ENCODE data around the gene PUS10.
"Not testable (repeated sequence)": the region's sequence is repeated elsewhere in the genome, so short reads cannot be mapped to it uniquely, and the experiment has no call there.

PUS10 gene, protein sequence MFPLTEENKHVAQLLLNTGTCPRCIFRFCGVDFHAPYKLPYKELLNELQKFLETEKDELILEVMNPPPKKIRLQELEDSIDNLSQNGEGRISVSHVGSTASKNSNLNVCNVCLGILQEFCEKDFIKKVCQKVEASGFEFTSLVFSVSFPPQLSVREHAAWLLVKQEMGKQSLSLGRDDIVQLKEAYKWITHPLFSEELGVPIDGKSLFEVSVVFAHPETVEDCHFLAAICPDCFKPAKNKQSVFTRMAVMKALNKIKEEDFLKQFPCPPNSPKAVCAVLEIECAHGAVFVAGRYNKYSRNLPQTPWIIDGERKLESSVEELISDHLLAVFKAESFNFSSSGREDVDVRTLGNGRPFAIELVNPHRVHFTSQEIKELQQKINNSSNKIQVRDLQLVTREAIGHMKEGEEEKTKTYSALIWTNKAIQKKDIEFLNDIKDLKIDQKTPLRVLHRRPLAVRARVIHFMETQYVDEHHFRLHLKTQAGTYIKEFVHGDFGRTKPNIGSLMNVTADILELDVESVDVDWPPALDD

DNA sequence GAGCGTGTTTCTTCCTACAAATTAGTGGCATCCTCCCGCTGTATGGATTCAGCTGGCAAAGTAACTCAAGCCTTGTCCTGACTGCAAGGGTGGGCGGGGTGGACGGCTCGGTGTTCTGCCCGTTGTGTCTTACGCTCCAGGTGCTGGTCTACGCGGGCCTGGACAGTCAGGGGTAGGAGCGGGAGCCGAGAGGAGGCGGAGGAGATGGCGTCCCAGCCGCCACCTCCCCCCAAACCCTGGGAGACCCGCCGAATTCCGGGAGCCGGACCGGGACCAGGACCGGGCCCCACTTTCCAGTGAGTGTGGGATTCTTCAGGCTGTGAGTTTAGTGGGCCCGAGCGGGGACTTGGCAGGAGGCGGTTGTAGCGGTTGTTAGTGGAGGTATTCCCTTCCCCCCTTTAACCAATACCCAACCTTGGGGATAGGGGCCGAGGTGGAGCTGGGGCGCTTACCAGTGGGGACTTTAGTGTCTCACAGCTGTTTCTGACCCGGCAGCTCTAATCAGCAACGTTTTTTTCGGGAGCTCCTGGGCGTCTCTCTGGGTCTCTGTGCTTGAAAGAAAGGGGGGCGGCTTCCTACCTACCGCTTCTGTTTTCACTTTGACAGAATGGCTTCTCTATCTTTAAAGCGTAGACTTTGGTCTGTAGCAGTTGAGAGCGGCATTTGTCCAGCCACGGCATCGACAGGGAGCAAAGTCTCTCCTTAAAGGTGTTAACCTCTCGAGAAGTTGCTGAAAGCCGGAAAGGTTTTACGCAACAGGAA, at the start of gene PUS10, which contains the start of gene PEX13:
PUS10 (minus strand) TSS at position 700 of the 762 bp plus-strand sequence. CDS start 6,365 bp downstream, outside the sequence.
PEX13 (plus strand) TSS at position 165 of the 762 bp plus-strand sequence; CDS start at position 205, 40 bp downstream.
- DNase-seq (ENCODE audit: low spot score), result peak; percentile 57

DNA sequence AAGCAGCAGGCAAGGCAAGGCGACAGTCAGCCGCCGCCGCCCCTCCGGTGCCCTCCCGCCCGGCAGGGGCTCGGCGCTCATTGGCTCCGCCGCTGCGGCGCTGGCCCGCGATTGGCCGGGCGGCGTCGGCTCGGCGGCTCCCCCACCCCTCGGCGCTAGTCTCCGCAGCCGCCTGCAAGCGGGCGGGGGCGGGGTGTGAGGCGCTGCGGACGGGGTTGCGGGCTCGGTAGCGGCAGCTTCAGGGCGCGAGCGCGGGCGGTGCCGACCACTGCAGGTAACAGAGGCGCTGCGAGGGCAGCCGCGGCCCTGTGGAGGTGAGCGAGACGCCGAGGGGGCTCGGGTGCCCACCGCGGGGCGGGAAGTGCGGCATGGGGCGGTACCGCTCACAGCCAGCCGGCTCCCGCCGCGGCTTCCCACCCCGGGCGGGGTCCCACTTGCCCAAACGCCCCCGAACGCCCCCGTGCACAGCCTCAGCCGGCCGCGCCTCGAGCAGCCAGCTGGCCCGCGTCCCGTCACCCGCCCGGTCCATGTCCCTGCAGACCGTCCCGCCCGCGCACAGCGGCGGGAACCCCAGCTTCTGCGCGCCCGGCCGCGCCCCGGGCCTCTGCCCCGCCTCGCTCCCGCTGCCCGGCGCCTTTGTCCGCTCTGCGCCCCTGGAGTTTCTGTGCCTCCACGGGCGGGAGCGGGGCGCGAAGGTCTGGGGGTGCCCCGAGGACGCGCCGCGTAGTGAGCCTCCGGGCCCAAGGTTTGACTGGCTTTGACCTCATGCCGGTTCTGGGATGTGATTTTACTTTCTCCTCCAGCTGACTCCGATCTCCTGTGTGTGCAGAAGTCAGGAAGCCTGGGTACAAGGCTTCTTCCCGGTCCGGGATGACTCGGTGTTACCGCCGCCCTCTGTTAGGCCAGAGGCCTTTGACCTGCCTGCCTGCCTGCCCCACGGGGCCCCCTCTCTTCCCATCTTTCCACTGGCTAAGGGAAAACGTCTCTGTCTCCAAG, 48.0 kb upstream of the PUS10 start, which contains the start of gene SANBR:
SANBR (plus strand) TSS at position 158 of the 996 bp plus-strand sequence. CDS start 4,480 bp downstream, outside the sequence.
- peak; percentile 82 for DNase-seq (ENCODE audit: low spot score)

DNA sequence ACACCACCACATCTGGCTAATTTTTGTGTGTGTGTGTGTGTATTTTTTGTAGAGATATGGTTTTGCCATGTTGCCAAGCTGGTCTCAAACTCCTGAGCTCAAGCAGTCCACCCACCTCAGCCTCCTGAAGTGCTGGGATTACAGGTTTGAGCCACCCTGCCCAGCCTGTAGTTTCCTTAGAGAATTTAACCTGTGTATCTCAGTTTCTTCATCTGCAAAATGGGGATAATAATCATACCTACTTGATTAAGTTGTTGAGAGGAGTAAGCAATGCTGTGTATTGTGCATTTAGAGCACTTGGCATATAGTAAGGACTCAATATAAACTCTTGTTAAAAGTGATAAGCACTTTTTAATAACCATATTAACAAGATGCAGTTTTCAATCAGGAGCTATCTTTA, 41.3 kb upstream of the PUS10 start:
- no peak for DNase-seq (ENCODE audit: low spot score)

DNA sequence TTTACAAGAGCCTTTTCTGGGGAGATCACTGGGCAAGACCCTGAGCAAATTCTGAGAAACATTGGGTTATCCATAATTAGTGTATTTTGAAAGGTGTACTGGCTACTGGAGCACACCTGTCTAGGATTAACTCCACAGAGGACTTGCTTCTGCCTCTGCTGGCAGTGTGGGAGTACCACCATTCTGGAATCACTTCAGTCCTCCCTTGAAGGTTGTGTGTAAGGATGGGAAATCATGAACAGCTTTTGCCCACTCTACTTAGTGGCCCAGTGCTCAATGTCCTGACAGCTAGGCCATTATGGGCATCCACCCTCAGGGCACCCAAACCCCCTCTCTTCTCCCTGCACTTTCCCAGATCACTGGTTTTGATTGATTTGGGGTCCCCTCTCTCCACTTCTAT, 39.5 kb upstream of the PUS10 start:
- no peak for DNase-seq (ENCODE audit: low spot score)

DNA sequence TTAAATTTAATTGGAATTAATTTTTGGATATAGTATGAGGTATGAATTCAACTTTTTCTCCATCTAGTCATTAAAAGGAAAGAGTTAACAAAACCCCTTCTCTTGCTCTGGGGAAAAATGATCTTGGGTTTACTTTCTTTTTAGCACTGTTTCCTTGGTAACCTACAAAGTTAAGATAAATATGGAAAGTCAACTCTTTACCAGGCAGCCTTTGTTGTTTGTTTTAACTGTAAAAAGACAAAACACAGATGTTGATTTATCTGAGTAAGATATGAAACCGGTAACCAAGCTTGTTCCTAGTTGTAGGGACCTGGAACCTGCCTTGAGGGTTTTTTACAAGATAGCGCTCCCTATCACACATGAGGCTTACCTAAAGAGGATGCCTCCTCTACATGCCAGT, 37.5 kb upstream of the PUS10 start:
- no peak for DNase-seq (ENCODE audit: low spot score)

DNA sequence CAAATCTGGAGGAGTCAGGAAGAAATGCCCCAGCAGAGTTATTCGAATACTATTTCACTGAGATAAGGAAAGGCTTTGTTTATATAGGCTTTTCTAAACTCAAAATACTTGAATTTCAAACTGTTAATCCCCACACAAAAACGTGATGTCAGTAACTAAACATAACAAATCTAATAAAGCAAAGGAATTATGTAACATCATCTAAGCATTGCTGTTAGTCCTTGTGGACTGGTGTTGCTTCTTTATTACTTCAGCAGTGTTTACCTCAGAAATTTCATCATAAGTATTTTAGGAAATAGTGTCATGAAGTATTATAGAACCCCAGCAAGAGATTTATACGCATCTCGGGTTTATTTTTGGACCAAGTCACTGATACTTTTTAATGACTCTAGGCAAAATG, 27.9 kb upstream of the PUS10 start:
- no peak for DNase-seq (ENCODE audit: low spot score)

DNA sequence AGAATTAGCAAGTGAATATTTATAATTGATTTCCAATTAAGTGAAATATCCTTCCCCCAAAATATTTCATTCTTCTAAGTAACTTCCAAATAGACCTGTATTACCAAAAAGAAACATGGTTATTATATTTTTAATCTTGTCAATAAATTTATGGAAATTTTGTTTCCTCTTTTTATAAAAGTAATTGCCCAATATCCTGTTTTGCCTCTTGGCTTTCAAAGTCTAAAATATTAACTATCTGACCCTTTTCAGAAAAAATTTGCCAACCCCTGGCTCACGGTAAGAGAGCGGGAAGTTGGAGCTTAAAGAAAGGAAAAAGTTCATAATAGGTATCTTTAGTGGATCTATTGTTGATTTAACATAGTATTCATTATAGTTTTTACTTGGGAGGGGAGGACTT, 27.2 kb upstream of the PUS10 start:
- DNase-seq (ENCODE audit: low spot score), result no peak

DNA sequence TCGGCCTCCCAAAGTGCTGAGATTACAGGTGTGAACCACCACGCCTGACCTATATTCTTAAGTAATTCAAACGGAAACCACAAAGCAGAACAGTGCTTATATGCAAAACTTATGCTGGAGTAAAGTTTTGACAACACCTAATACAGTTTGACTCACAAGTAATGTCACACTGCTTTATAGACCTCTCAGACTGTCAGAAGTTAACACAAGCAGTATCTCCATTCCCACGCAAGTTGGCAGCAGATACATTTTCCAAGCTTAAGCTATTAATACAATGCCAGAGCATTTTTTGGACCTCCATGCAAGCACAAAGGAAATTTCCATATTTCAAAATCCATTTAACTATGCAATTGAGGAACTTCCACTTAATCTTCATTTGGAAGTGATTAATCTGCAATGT, 26.6 kb upstream of the PUS10 start:
- DNase-seq (ENCODE audit: low spot score), result peak; percentile 1

DNA sequence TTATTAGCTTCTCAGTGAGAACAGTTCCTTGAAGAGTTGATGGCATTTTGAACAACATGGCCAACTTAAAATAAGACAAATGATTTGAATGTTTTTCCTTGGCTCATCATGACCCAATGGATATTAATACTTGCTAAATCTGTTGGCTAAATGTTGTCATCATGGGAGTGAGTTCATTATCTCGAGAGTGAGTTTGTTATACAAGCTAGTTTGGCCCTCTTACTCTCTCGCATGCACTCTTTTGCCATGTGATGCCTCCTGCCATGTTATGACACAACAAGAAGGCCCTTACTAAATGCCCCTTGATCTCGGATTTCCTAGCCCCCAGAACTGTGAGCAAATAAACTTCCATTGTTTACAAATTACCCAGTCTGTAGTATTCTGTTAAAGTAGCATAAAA, 24.8 kb upstream of the PUS10 start:
- no peak for DNase-seq (ENCODE audit: low spot score)

DNA sequence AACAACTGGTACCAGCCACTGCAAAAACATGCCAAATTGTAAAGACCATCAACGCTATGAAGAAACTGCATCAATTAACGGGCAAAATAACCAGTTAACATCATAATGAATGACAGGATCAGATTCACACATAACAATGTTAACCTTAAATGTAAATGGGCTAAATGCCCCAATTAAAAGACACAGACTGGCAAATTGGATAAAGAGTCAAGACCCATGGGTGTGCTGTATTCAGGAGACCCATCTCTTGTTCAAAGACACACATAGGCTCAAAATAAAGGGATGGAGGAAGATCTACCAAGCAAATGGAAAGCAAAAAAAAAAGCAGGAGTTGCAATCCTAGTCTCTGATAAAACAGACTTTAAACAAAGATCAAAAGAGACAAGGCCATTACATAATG, 18.6 kb upstream of the PUS10 start:
- DNase-seq (ENCODE audit: low spot score), result not testable (repeated sequence)

DNA sequence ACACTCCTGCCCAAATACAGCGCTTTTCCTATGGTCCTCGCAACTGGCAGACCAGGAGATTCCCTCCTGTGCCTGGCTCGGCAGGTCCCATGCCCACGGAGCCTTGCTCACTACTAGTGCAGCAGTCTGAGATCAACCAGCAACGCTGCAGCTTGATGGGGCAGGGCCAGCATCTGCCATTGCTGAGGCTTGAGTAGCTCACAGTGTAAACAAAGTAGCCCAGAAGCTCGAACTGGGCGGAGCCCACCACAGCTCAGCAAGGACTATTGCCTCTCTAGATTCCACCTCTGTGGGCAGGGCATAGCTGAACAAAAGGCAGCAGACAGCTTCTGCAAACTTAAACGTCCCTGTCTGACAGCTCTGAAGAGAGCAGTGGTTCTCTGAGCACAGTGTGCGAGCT, 16.5 kb upstream of the PUS10 start:
- DNase-seq (ENCODE audit: low spot score), result not testable (repeated sequence)

DNA sequence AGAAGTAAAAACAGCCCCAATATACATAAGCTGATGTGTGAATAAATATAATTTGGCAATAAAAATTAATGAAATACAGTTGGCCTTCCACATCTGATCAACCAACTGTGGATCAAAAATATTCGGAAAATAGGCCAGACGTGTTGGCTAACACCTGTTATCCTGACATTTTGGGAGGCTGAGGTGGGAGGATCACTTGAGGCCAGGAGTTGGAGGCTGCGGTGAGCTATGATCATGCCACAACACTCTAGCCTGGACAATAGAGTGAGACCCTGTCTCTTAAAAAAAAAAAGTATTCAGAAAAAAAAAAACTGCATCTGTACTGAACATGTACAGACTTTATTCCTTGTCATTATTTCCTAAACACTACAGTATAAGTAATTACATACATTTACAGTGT, 11.5 kb upstream of the PUS10 start:
- DNase-seq (ENCODE audit: low spot score), result no peak

DNA sequence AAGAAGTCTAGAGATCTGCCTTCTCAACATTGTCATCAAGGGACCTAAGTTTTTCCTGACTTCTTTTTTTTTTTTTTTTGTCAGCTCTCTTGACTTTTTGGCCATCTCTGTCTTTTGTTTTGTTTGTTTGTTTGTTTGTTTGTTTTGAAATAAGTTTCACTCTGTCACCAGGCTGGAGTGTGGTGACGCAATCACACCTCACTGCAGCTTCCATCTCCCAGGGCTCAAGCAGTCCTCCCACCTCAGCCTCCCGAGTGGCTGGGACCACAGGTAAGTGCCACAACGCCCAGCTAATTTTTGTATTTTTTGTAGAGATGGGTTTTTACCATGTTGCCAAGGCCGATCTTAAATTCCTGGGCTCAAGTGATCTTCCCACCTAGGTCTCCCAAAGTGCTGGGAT, 5.6 kb upstream of the PUS10 start:
- DNase-seq (ENCODE audit: low spot score), result no peak

DNA sequence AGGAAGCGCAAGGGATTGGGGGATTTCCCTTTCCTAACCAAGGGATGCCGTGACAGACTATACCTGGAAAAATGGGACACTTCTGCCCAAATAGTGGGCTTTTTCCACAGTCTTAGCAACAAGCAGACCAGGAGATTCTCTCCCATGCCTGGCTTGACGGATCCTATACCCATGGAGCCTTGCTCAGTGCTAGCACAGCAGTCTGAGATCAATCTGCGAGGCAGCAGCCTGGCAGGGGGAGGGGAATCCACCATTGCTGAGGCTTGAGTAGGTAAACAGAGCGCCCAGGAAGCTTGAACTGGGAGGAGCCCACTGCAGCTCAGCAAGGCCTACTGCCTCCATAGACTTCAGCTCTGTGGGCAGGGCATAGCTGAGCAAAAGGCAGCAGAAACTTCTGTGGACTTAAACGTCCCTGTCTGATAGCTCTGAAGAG, 3.2 kb upstream of the PUS10 start:
- no peak for DNase-seq (ENCODE audit: low spot score)

DNA sequence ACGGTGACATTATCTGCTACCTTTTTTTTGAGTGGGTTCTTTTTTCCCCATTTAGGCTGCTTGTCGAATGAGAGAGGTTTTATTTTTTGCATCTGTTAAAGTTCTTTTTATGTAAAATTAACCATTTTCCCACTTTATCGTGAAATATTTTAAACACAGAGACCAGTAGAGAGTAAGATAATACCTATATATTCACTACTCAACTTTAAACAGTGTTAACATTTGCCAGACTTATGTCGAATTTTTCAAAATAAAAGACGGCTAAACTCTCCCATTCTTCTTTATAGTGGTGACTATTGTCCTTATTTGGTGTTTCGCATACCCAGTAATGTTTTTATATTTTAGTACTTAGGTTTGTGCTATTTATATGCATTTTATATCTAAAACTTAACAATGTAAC, 743 bp upstream of the PUS10 start:
- no peak for DNase-seq (ENCODE audit: low spot score)

DNA sequence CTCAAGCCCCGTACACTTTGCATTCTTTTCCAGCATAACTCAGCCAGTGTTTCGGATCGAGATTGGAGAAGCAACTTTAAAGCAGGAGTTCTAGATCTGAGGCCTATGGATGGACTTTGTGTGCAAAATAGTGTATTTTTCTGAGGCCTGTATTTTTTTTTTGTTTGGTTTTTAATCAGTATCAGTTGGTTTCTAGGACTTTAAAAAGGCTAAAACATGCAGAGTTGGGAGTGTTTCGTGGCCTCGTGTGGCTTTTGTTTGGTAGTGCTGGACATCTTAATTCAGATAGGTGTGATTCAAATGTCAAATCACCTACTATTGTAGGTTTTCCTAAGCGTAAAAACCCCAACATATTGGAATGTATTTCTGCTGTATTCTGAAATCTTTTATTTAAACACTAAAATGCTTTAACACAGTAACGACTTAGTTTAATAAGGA, 282 bp upstream of the PUS10 start:
- DNase-seq (ENCODE audit: low spot score), result no peak

DNA sequence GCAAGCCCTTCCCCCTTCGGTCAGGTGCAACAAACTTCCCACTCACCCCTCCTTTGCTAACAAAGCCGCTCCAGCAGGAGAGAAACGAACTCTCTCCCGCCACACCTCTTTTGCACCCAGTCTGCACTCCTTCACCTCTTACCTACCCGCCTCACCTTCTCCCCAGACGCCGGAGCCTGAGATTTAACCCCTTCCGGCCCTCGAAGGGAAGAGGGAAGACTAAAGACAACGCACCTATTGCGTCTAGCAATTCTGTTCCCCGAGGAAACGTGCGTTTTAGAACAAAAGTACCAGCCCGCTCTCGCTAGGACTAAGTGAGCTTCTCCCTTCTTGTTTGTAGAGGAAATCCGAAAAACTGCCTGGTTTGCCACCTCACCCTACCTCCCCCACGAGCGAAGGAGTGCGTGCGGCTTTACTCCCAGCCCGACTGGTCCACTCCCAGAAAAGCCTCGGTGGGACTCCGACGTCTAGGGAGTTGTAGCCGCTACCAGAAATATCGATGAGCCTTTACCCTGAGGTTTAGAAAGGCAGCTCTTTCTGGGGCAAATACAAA, 976 bp downstream of the PUS10 start:
- peak; percentile 73 for DNase-seq (ENCODE audit: low spot score)

DNA sequence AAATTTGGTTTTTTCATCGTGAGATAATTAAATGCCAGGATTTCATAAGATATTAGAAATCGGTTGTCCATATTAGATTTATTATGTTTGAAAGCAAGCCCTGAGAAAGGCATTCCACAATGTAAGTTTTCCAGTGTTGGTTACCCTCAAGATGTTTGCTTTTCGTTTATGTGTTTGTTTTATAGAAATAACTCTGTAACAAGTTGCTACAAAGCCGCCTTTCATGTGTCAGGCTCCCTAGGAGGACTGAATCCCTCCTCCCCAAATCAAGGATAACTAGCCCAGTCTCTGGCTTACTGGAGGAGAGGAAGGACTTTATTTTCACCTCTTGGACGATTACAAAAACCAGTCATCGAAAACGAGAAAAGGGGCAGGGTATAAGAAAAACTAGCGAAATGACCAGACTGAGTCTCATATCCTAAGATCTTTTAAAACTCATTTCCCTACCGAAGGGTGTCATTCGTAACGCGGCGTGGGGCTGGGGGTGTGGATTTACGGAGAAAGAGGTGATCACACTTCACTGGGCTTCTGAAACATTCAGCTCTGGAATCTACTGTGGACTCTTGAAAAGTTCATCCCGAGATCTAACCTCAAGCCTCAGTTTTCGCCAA, 1.6 kb downstream of the PUS10 start:
- no peak for DNase-seq (ENCODE audit: low spot score)

DNA sequence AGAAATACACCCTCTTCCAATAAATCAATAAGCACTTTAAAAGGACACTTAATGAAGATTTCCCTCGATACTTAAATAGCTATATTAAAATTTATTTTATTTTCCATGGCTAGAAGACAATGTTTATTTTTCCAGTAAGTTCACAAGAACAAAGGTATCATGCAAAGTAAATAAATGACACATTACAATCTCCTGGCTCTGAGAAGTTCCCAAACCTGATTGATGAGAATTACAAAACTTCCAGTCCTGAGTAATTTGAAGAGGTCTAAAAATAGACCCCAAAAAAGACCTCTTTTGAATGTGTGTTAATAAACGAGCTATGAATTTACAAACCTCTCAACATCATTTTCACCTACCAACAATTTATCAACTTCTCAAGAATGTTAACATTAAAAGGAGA, 2.1 kb downstream of the PUS10 start:
- DNase-seq (ENCODE audit: low spot score), result no peak

DNA sequence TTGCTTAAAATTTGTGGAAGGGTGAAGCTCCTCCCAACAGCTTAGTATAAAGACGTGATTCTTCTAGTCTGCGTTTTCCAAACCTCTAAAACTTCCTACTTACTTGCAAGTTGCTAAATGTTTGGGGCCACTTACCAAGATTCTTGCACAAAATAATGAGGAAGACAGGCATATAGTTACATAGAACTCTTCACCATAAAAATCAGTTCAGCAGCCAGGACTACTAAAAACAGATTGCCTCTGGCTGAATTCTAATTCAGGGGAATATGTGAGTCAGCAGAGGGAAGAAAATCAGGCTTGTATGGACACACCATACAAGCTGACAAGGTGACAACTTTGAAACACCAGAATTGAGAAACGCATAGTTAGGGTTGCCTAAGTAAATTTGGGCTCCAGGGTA, 3.3 kb downstream of the PUS10 start:
- DNase-seq (ENCODE audit: low spot score), result no peak

DNA sequence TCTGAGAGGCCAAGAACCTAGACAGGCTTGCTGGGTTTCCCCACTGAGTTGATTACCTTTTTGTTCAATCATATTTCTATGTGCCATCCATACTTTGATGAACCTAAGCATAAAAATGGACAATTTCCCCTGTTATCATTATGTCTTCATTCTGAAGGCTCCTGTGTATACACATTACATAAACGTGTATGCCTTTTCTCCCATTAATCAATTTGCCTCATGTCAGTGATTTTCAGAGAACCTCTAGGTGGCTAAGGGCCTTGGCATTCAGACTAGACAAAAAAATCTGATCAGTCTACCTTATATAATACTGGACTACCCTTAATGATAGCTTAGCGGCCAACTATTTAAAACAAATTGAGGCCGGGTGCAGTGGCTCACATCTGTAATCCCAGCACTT, 4.7 kb downstream of the PUS10 start:
- no peak for DNase-seq (ENCODE audit: low spot score)
